Thoracic aorta (tissue), 2 donors: ENCODE measurements around the gene RASL11B. TPM values are rescaled to one million over a fixed set of nuclear protein-coding genes. Genes with fewer than 3 reads are reported as not detected.

Experiments used
- ATAC-seq: fragments of 150-250 bp; one replicate; pipeline ENCODE4 v1.8.0; 2017; ENCODE audit warnings: low read depth; ENCODE audit not compliant: insufficient number of reproducible peaks, low FRiP score
- DNase-seq: peaks from one replicate; pipeline ENCODE4 v3.0.0-alpha.2; 2020; ENCODE audit warnings: low spot score
- H3K27ac ChIP-seq, 2 donors: fragments of 200-600 bp; sonication (generic); 1 replicate in 1 of 2; 2 replicates in 1 of 2; pipeline ENCODE4 v1.5.1; 2016; ENCODE audit warnings: mild to moderate bottlenecking in 2 of 2, moderate library complexity in 2 of 2
- H3K27me3 ChIP-seq: fragments of 200-600 bp; sonication (generic); replicated peaks from 2 replicates; pipeline ENCODE4 v1.6.0; 2016; ENCODE audit warnings: mild to moderate bottlenecking; ENCODE audit not compliant: insufficient read depth
- H3K36me3 ChIP-seq: fragments of 200-600 bp; sonication (generic); one replicate; pipeline ENCODE4 v1.5.1; 2016
- H3K4me1 ChIP-seq, 2 donors: fragments of 200-600 bp; sonication (generic); 1 replicate in 1 of 2; 2 replicates in 1 of 2; pipeline versions ENCODE4 v1.5.1 to v1.6.0; 2016; ENCODE audit warnings: low read depth in 2 of 2, mild to moderate bottlenecking in 1 of 2; ENCODE audit not compliant: control insufficient read depth in 1 of 2
- H3K4me3 ChIP-seq: fragments of 200-600 bp; sonication (generic); 2 replicates; pipeline ENCODE4 v1.5.1; 2016; ENCODE audit warnings: mild to moderate bottlenecking
- H3K9me3 ChIP-seq: fragments of 200-600 bp; sonication (generic); 2 replicates; pipeline ENCODE4 v1.5.1; 2016
- total RNA-seq, 2 donors: library from RNA; depleted of rRNA; stranded (reverse); fragments of >200 nt; gene quantifications; one replicate each; pipeline versions ENCODE4 v1.1.0 to v1.2.3, GENCODE V29; 2016
- TF ChIP-seq, protein P1 (sequence below): fragments of 200-600 bp; sonication (generic); IDR thresholded peaks from one replicate; pipeline ENCODE4 v1.5.1; 2019; ENCODE audit warnings: antibody characterized with exemption

Gene RASL11B
- total RNA-seq, 2 donors from 2014 or later, result 5.0 to 5.4 TPM

DNA sequence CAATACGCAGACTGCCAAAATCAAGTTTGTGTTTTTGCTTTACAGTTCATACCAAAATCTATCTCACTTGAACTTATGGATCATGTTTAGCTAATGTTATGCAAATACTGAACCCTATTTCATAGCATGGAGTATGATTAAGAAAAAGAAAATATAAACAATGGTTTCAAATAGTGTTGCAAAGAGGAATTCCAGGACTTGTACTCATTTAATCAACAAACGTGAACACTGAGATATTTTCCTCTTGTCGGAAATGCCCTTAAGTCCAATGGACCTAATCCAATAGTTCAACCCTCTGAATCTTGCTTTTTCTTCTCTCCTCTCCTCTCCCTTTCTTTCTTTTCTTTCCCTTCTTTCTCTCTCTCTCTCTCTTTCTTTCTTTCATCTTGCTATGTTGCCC is 30.8 kb downstream of the RASL11B start:
- Histone ChIP-seq H3K27ac (no peak overlapping the region), H3K4me3 (no peak overlapping the region), H3K4me1 (no peaks in the 10 kb centered on the region), H3K27me3 (no peaks in the 10 kb centered on the region), H3K36me3 (no peaks in the 10 kb centered on the region), H3K9me3 (no peaks in the 10 kb centered on the region)
- TF ChIP-seq, protein P1, sequence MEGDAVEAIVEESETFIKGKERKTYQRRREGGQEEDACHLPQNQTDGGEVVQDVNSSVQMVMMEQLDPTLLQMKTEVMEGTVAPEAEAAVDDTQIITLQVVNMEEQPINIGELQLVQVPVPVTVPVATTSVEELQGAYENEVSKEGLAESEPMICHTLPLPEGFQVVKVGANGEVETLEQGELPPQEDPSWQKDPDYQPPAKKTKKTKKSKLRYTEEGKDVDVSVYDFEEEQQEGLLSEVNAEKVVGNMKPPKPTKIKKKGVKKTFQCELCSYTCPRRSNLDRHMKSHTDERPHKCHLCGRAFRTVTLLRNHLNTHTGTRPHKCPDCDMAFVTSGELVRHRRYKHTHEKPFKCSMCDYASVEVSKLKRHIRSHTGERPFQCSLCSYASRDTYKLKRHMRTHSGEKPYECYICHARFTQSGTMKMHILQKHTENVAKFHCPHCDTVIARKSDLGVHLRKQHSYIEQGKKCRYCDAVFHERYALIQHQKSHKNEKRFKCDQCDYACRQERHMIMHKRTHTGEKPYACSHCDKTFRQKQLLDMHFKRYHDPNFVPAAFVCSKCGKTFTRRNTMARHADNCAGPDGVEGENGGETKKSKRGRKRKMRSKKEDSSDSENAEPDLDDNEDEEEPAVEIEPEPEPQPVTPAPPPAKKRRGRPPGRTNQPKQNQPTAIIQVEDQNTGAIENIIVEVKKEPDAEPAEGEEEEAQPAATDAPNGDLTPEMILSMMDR, result no peak
- ATAC-seq (no peak), DNase-seq (no peak)

DNA sequence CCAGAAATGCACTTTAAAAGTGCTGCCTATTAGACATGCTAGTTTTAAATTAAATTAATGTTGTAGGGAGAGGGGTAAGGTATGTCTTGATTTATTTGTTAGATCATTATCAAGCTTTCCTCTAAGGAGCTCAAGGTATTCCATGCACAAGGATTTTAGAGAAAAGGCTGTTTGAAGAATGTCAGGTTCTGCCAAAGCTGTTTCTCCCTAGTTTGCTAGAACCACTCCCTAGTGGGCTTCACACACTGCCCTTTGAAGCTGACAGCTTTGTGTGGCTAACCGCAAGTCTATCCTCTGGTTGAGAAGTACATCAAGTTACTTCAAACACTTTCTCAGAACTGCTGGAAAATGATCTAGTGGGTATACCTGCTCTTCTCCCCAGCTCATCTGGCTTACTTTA is 32.3 kb downstream of the RASL11B start:
- no peak for ATAC-seq
- no peaks in the 10 kb centered on the region for H3K36me3 ChIP-seq

DNA sequence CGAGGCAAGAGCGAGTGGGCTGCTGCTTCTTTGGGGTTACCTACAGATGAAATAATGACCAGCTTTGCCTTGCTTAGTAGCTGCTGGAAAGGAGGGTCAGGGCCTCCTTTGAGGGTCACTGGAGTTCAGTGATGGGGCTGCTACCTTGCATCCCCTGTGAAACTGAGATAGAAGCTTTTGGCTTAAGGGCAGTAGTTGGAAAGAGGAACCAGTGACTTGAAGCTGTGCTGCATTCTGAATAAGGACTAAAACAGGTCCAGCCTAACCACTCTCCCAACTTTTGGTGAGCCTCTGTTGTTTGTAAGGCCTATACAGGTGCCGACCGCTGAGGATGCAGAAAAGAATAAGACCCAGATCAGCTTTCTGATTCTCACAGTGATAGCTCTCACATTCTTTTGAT is 41.2 kb downstream of the RASL11B start:
- Histone ChIP-seq H3K27ac (no peak overlapping the region), H3K4me3 (no peak overlapping the region), H3K27me3 (no peaks in the 10 kb centered on the region), H3K9me3 (no peaks in the 10 kb centered on the region), H3K4me1 (peaks cover 0 to 8% of the 10 kb centered on the region in 2 donors), H3K36me3 (no peaks in the 10 kb centered on the region)
- DNase-seq, result no peak
- no peak for ATAC-seq
- TF ChIP-seq, protein P1, result no peak

More for the DNA sequence above, 32.3 kb downstream of the RASL11B start:
- Histone ChIP-seq H3K9me3 (no peaks in the 10 kb centered on the region), H3K4me3 (no peak overlapping the region), H3K27ac (no peak overlapping the region), H3K27me3 (no peaks in the 10 kb centered on the region), H3K4me1 (no peaks in the 10 kb centered on the region)
- TF ChIP-seq, protein P1, result no peak
- no peak for DNase-seq

DNA sequence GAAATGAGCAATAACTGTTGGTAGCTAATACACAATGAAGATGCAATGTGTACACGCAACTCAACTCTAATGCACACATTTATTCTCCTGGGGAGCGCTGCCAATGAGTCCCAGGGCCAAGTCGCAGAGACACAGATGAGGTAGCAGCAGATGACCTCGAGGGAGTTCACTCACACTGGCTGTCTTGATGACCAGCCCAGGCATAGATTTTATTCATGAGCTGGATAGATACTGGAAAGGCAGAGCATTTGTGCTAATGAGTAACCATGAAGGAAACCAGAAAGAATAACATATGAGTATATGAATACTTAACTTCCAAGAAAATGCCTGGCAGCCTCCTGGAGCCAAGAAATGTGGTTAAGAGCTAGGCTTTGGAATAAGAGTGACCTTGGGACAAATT is 42.3 kb downstream of the RASL11B start:
- H3K27me3 ChIP-seq, result no peaks in the 10 kb centered on the region
- DNase-seq, result no peak
- H3K4me1 ChIP-seq, result peaks cover 0 to 8% of the 10 kb centered on the region in 2 donors
- H3K9me3 ChIP-seq, result no peaks in the 10 kb centered on the region
- no peak overlapping the region for H3K27ac ChIP-seq
- no peak overlapping the region for H3K4me3 ChIP-seq
- ATAC-seq, result no peak
- H3K36me3 ChIP-seq, result no peaks in the 10 kb centered on the region
- TF ChIP-seq, protein P1, result no peak

DNA sequence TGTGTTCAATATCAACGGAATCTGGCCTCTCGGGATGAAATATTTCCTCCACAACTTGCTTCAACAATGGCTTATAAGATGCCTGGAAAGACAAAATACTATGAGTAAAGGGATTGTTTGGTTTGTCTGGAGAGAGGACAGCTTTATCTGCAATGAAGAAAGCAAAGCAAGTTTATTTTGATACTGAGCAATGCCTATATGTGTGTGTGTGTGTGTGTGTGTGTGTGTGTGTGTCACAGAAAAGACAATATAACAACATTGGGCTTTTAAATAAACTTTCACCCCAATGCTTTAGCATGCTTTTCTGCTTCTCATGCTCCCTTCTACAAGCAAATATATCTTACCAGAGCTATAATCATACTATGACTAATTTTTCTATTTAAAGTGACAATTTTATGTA is 45.4 kb downstream of the RASL11B start:
- Histone ChIP-seq H3K4me3 (no peak overlapping the region), H3K36me3 (no peaks in the 10 kb centered on the region), H3K27ac (no peak overlapping the region), H3K27me3 (no peaks in the 10 kb centered on the region), H3K4me1 (peaks cover 0 to 8% of the 10 kb centered on the region in 2 donors), H3K9me3 (no peaks in the 10 kb centered on the region)
- TF ChIP-seq, protein P1, result no peak
- no peak for DNase-seq
- no peak for ATAC-seq
